ENCODE measurements around the gene EVI5. TPM values are rescaled to one million over a fixed set of nuclear protein-coding genes. Genes with fewer than 3 reads are reported as not detected.

The EVI5 gene
- total RNA-seq, 1 donor from 2014 or later, result 37.7 TPM

DNA sequence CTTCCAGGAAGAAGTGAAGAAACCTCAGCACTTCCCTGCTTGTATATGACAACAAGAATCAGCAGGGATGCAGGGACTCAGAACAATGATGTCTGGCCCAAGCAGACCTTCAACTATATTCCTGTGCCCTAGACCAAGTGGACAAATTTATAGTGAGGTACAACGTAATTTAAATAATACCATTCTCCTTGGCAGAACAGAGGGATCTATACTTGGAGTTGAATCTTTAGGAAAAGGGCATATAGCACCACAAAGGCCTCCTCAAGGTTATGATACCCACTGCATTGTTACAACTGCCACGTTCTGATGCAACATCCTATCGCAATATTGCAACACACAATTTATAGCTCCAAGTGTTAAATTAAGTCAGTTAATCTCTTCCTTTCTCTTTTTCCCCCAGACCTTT, 269.1 kb downstream of the EVI5 start:
- no peak for DNase-seq (ENCODE audit: low spot score)

GRCh38 chr1:92511541-92511940, 273.4 kb downstream of the EVI5 start:
- DNase-seq (ENCODE audit: low spot score), result no peak

DNA sequence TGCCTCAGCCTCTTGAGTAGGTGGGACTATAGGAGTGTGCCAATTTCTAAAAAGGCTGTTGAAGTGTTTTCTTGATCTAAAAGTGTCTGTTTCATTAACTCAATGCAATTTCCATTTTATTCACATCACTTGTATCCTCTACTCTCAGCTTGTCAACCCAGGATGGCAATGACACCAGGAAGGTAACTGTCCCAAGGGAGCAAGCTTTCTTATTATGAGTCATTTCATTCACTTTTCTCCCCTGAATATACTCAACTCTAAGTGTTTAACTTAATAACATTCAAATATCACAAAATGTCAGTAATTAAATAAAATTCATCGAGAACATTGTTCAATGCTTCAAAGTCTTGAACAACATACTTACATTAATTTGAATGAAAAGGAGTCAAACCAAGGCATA, 275.3 kb downstream of the EVI5 start:
- no peak for DNase-seq (ENCODE audit: low spot score)

DNA sequence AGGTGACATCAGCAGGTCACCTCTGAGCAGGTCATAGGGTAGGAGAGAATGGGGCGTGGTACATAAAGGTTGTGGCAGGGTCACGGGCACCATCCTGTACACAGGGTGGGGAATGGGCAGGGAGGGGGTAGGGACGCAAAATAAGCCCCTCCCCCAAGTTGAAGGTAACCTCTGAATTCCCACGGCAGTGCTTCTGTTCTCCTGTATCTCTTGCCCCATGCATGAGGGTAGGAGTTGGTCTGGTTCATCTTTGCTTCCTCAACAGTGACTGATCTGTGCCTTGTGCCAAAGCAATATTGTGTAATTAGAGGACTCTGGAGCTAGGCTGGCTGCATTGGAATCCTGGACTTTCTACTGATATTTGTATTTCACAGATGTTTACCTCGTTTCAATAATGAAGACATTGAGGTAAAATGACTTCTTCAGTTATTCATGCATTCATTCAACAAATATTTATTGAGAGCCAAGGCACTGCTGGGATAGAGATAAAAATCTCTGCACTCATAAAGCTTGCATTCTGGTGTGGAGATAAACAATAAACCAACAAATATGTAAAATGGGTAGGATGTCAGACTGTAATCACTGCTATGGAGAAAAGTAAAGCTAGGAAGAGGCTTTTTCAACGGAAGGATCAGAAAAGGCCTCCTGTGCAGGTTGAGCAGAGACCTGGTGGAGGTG, 279.8 kb downstream of the EVI5 start:
- no peak for DNase-seq (ENCODE audit: low spot score)

GRCh38 chr1:92504291-92505014, 280.5 kb downstream of the EVI5 start:
- no peak for DNase-seq (ENCODE audit: low spot score)

- DNase-seq (ENCODE audit: low spot score), result no peak
Measured at GRCh38 chr1:92503926-92504285, 281.0 kb downstream of the EVI5 start.

GRCh38 chr1:92503043-92503925, 281.6 kb downstream of the EVI5 start:
- no peak for DNase-seq (ENCODE audit: low spot score)

GRCh38 chr1:92502247-92502646, 282.7 kb downstream of the EVI5 start:
- DNase-seq (ENCODE audit: low spot score), result no peak

DNA sequence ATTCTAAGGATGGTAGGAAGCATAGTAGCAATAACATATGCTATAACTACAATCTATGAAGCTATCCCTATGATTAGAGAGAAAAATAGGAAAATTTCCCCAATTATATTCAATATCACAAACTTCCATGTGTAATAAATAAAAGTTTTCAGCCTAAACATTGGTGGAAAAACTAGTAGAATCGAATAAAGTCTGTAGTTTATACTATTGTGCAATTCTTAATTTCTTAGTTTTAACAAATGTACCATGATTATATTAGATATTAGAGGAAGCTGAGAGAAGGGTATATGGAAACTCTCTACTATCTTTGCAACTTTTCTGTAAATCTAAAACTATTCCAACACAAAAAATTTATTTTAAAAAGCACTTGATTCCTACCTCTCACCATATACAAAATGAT, 284.4 kb downstream of the EVI5 start:
- DNase-seq (ENCODE audit: low spot score), result no peak

DNA sequence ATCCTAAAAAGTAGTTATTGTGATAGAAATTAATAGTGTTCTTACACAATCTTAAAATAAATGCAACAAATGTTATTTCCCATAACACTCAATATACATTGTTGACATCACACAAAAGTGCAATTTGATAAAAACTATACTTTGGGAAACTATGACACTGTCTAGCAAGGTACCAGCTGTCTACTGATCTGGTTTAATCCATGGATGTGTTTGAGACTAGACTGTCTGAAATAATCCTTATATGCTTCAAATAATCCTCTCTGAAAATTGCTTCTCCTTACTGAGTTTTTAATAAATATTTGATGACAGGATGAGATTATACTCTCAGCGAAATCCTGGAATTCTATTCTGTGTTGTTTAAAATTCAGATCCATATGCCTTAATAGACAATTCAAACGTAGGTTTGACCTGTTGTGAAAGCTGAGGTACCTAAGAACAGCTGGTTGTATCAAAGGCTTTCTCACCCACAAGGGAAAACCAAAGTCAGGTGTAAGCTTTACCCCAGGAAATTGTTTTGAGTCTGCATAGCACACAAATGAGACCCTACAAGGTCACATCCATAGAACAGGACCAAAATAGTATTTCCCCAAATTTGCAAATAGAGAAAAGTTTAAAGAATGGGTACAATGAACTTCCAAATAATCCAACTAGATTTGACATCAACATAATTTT, 289.4 kb downstream of the EVI5 start:
- no peak for DNase-seq (ENCODE audit: low spot score)

GRCh38 chr1:92494485-92495141, 290.3 kb downstream of the EVI5 start:
- no peak for DNase-seq (ENCODE audit: low spot score)

DNA sequence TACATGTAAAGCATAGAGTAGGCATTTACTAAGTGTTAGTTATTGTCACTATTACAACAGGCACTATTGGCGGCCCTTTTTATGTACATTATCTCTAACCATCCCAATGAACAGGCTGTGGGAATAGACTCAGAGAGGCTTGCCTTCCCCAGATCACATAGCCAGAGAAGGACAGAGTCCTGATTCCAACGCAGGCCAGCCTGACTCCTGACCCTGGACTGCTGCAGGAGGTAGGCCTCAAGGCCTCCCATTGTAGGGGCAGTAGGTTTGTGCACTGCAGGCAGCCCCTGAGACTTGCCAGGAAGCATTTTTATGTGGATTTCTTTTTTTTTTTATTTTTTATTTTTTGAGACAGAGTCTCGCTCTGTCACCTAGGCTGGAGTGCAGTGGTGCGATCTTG, 291.8 kb downstream of the EVI5 start:
- DNase-seq (ENCODE audit: low spot score), result no peak

- DNase-seq (ENCODE audit: low spot score), result no peak
Measured at GRCh38 chr1:92488832-92489231, 296.1 kb downstream of the EVI5 start.

GRCh38 chr1:92488416-92488815, 296.5 kb downstream of the EVI5 start:
- no peak for DNase-seq (ENCODE audit: low spot score)

- DNase-seq (ENCODE audit: low spot score), result no peak
Measured at GRCh38 chr1:92487078-92487605, 297.8 kb downstream of the EVI5 start.

DNA sequence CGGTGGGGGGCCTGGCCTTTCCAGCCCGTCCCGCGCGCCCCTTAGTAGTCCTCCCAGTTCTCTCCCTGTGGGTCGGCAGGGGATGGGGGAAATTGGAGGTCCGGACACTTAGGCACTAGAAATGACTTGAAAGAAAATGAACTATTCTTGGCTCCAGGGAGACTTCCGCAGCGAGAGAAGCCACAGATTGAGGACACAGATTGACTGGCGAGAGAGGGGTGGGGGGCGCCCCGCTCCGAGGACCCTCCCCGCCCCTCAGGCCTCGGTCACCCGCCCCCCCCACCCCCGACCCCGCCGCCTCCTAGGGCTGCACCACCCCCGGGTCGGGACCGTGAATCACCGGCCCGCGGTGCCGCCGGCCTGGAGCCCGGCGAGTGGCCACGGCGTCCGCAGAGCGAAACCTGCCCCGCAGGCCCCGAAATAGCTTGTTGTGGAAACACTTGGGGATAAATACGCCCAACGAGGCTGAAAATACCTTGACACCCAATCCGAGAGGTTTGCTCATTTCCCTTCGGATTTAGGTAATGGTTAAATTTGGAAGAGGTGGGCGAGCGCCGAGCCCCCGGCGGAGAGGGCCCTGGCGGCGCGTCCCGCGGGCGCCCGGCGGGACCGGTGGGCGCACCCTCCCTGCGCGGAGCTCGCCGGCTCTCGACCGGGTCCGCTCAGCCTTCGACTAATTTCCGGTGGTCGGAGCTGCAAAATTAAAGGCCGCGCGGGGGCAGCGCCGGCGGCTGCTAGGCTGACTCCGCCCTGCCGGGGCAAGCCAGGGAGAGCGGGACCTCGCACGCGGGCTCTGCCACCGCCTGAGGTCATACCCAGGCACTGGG, 298.4 kb downstream of the EVI5 start, which contains the start of gene GFI1:
GFI1 (minus strand) TSS at position 675 of the 827 bp plus-strand sequence. CDS start 3,438 bp downstream, outside the sequence.
- DNase-seq (ENCODE audit: low spot score), result no peak

- DNase-seq (ENCODE audit: low spot score), result no peak
Measured at GRCh38 chr1:92485381-92486250, 299.3 kb downstream of the EVI5 start.

GRCh38 chr1:92484472-92485380, 300.2 kb downstream of the EVI5 start:
- DNase-seq (ENCODE audit: low spot score), result no peak

All from ureter (tissue), 1 donor.